NB4 (cell line): Measurements from ENCODE around the gene DTL.

Source experiments
- POLR2A ChIP-seq: IDR thresholded peaks from 2 replicates; pipeline ENCODE4 v1.6.1; 2011; ENCODE audit warnings: mild to moderate bottlenecking; ENCODE audit not compliant: insufficient read length; ENCODE audit errors: extremely low read depth
- TF ChIP-seq, protein P1 (sequence below): IDR thresholded peaks from one replicate; pipeline ENCODE4 v1.5.1; 2012; ENCODE audit warnings: low read depth, low read length
- TF ChIP-seq, protein P2 (sequence below): IDR thresholded peaks from 2 replicates; pipeline ENCODE4 v1.6.1; 2011; ENCODE audit warnings: low read depth, low read length

DNA sequence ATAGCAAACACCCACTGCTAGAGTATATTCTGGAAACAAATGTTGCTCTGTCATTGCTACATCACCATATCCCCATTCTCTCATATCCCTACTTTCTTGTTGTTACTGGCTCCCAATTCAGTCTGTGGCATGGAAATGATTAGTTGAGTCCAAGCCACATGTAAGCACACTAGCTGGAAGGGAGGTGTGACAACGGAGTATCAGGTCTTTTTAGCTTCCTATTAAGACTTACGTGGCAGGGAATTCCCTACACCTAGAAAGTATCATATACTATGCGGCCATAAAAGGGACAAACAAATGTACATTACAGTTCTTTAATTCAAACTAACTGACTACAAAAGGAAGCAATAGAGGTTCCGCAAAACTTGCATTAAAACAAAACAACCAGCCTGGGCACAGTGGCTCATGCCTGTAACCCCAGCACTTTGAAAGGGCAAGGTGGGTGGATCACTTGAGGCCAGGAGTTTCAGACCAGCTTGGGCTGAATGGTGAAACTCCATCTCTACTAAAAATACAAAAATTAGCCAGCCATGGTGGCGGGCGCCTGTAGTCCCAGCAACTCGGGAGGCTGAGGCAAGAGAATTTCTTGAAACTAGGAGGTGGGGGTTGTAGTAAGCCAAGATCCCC lies 48.8 kb upstream of the DTL start:
- TF ChIP-seq, protein P1, sequence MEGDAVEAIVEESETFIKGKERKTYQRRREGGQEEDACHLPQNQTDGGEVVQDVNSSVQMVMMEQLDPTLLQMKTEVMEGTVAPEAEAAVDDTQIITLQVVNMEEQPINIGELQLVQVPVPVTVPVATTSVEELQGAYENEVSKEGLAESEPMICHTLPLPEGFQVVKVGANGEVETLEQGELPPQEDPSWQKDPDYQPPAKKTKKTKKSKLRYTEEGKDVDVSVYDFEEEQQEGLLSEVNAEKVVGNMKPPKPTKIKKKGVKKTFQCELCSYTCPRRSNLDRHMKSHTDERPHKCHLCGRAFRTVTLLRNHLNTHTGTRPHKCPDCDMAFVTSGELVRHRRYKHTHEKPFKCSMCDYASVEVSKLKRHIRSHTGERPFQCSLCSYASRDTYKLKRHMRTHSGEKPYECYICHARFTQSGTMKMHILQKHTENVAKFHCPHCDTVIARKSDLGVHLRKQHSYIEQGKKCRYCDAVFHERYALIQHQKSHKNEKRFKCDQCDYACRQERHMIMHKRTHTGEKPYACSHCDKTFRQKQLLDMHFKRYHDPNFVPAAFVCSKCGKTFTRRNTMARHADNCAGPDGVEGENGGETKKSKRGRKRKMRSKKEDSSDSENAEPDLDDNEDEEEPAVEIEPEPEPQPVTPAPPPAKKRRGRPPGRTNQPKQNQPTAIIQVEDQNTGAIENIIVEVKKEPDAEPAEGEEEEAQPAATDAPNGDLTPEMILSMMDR = no peak
- TF ChIP-seq POLR2A = no peak
- TF ChIP-seq, protein P2, sequence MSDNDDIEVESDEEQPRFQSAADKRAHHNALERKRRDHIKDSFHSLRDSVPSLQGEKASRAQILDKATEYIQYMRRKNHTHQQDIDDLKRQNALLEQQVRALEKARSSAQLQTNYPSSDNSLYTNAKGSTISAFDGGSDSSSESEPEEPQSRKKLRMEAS = no peak
